Sigmoid colon (tissue), 7 donors: ENCODE results near the gene NFE2L3. TPM values are rescaled to one million over a fixed set of nuclear protein-coding genes. Genes with fewer than 3 reads are reported as not detected.
A peak's percentile ranks its signal among the peaks of the same experiment; 100 is the strongest.

Experiments used
- DNase-seq: peaks from one replicate; pipeline ENCODE4 v3.0.0-alpha.2; 2019
- H3K27ac ChIP-seq, 4 donors: fragments of 200-600 bp; sonication (generic); one replicate each; pipeline ENCODE4 v1.5.1; 2016 to 2019; ENCODE audit warnings: mild to moderate bottlenecking in 1 of 4
- H3K27me3 ChIP-seq, 3 donors: fragments of 200-600 bp; sonication (generic); one replicate each; pipeline ENCODE4 v1.5.1; 2019; ENCODE audit warnings: mild to moderate bottlenecking in 1 of 3
- H3K36me3 ChIP-seq, 4 donors: fragments of 200-600 bp; sonication (generic); one replicate each; pipeline ENCODE4 v1.5.1; 2016 to 2019
- H3K4me1 ChIP-seq, 4 donors: fragments of 200-600 bp; sonication (generic); one replicate each; pipeline ENCODE4 v1.5.1; 2017 to 2019
- H3K4me3 ChIP-seq, 4 donors: fragments of 200-600 bp; sonication (generic); one replicate each; pipeline ENCODE4 v1.5.1; 2017 to 2019; ENCODE audit warnings: mild to moderate bottlenecking in 2 of 4, moderate library complexity in 1 of 4
- H3K9me3 ChIP-seq, 4 donors: fragments of 200-600 bp in 3 of 4; sonication (generic) in 3 of 4; one replicate each; pipeline versions ENCODE4 v1.5.1 to v1.6.1; 2013 to 2019
- EP300 ChIP-seq, 4 donors: sonication (generic); formaldehyde crosslinking; IDR thresholded peaks; one replicate each; pipeline ENCODE4 v1.6.1; 2017; ENCODE audit warnings: antibody characterized with exemption in 4 of 4
- POLR2A ChIP-seq, 2 donors: fragments of 450-650 bp; IDR thresholded peaks; one replicate each; pipeline ENCODE4 v1.6.1; 2016; ENCODE audit warnings: antibody characterized with exemption in 2 of 2, mild to moderate bottlenecking in 2 of 2, moderate library complexity in 2 of 2
- POLR2AphosphoS5 ChIP-seq, 4 donors: sonication (generic); formaldehyde crosslinking; IDR thresholded peaks; one replicate each; pipeline ENCODE4 v1.6.1; 2017; ENCODE audit warnings: antibody characterized with exemption in 4 of 4
- WGBS, 2 donors: extraction: QIAGEN DNeasy Blood & Tissue Kit; methylation state at CpG; one replicate each; pipeline ENCODE4 v1.1.7; 2013; 5-methylcytosine and 5-hydroxymethylcytosine counted together
- intact Hi-C: fragments of 100-400 bp; cut with DNase I; formaldehyde crosslinking; loops from one replicate; pipeline ENCODE4 v1.15.1; 2023
- polyA plus RNA-seq, 3 donors: library from polyadenylated mRNA; stranded (reverse); fragments of 200-250 nt; gene quantifications; one replicate each; pipeline ENCODE4 v1.2.3, GENCODE V29; 2013
- total RNA-seq, 4 donors: library from RNA; depleted of rRNA; stranded (reverse); fragments of >200 nt; gene quantifications; one replicate each; pipeline ENCODE4 v1.1.0, GENCODE V29; 2016
- TF ChIP-seq, protein P1 (sequence below), 4 experiments: fragments of 450-650 bp in 3 of 4; fragments of 200-600 bp in 1 of 4; IDR thresholded peaks; one replicate each; pipeline ENCODE4 v1.5.1; 2016 to 2019; ENCODE audit warnings: antibody characterized with exemption in 4 of 4, mild to moderate bottlenecking in 3 of 4, moderate library complexity in 2 of 4
- donor health status: healthy with polysubstance abuse.
- donor health status: Bipolar disorder and iron deficiency.
- donor health status: healthy.

The NFE2L3 gene
- total and polyA plus RNA-seq, 7 donors = 0.55 to 15.0 (median 1.9) TPM

DNA sequence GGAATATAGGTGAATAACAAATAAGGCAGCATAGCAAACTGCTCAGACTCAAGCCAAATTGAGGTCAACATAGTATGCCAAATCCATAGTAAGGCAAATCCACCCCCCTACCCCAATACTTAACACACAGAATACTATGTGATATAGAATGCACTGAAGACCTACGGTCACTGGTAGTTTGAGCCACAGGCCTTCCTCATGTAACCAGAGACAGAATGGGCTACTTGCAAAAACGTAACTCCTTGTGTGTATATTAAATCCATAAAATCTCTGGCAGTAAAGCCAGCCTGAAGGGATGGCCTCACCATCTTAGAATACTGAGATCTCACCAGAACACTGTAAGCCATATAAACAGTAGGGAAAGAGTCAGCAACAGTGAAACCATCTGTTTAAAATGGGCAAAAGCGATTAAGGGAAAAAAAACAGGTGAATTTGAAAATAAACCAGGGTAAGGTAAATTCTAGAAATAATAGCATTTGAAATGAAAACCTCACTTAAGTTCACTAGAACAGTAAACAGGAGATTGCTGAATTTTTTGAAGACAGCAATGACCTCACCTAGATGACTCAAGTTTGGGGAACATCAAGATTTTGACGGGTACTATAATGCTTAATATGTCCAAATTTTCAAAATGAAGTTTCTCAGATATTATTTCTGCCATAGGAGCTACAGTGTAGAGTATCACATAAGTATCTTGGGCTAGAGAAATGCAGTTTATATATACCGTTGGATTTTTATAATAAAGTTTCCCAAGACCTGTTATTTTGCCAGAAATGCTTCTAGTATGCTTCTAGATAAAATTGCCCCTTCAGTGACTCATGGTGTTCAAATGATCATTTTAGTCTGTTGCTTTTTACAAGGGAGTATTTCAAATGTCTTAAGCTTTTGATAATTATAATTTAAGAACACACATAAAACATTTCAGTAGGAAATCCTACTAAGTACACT lies 34.6 kb downstream of the NFE2L3 start:
- 83% methylated on average over 5 of the region's 5 CpGs for WGBS, 2 donors
- TF ChIP-seq POLR2A (IDR thresholded peaks at IDR 0.05) = no peak
- TF ChIP-seq POLR2AphosphoS5 (IDR thresholded peaks at IDR 0.05) = peak in 2 of 4 donors; percentile 5 to 17
- TF ChIP-seq, protein P1, sequence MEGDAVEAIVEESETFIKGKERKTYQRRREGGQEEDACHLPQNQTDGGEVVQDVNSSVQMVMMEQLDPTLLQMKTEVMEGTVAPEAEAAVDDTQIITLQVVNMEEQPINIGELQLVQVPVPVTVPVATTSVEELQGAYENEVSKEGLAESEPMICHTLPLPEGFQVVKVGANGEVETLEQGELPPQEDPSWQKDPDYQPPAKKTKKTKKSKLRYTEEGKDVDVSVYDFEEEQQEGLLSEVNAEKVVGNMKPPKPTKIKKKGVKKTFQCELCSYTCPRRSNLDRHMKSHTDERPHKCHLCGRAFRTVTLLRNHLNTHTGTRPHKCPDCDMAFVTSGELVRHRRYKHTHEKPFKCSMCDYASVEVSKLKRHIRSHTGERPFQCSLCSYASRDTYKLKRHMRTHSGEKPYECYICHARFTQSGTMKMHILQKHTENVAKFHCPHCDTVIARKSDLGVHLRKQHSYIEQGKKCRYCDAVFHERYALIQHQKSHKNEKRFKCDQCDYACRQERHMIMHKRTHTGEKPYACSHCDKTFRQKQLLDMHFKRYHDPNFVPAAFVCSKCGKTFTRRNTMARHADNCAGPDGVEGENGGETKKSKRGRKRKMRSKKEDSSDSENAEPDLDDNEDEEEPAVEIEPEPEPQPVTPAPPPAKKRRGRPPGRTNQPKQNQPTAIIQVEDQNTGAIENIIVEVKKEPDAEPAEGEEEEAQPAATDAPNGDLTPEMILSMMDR (IDR thresholded peaks at IDR 0.05) = no peak
- no peak for TF ChIP-seq EP300 (IDR thresholded peaks at IDR 0.05)
- Histone ChIP-seq H3K27me3 (no peaks in the 10 kb centered on the region), H3K27ac (peak overlapping the region in 1 of 4 donors; percentile 14), H3K4me3 (no peak overlapping the region), H3K9me3 (no peaks in the 10 kb centered on the region), H3K36me3 (peaks cover 4 to 52% (median 33%) of the 10 kb centered on the region in 4 donors), H3K4me1 (peaks cover 0 to 13% (median 2%) of the 10 kb centered on the region in 4 donors)
- intact Hi-C loops = no loop called here
- no peak for DNase-seq

DNA sequence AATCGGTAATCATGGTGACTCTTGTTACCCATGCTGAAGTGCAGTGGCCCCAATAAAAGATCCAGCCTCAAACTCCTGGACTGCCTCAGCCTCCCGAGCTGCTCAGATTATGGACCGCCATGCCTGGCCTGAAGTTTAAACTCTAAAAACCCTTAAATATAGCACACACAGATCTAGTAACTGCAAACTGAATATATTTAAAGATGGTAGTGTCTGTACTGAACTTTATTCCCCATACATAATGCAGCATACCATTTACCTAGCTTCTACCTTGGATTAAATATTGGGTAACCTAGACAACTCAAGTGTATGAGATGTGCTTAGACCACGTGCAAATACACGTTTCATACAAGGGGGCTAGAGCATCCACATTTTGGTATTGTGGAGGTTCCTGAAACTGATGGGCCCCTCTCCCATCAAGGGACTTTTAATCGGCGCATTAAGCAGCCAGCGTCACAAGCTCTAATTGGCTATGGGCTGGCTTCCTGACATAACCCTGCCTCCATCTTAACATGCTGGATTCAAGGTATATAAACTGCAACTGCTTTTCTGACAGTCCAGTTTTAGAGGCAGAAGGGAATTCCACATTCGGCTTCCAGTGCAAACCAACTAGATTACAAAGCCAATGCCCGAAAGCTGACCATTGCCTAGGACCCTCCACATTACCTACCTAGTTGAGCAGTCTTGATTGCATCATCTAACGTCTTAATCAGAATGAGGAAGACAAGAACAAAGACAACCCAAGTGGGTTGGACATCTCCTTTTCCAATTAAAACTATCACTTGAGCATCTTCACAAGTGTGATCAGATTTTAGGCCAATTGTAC lies 35.6 kb downstream of the NFE2L3 start:
- no peaks in the 10 kb centered on the region for H3K27me3 ChIP-seq
- peaks cover 0 to 22% (median 12%) of the 10 kb centered on the region in 4 donors for H3K4me1 ChIP-seq
- TF ChIP-seq POLR2A (IDR thresholded peaks at IDR 0.05) = no peak
- peak in 2 of 4 donors; percentile 25 to 52 for TF ChIP-seq POLR2AphosphoS5 (IDR thresholded peaks at IDR 0.05)
- peaks cover 6 to 62% (median 39%) of the 10 kb centered on the region in 4 donors for H3K36me3 ChIP-seq
- 81% methylated on average over 11 of the region's 11 CpGs for WGBS, 2 donors
- no peak overlapping the region for H3K4me3 ChIP-seq
- DNase-seq = no peak
- peak overlapping the region in 1 of 4 donors; percentile 14 for H3K27ac ChIP-seq
- intact Hi-C loops = no loop called here
- no peaks in the 10 kb centered on the region for H3K9me3 ChIP-seq

DNA sequence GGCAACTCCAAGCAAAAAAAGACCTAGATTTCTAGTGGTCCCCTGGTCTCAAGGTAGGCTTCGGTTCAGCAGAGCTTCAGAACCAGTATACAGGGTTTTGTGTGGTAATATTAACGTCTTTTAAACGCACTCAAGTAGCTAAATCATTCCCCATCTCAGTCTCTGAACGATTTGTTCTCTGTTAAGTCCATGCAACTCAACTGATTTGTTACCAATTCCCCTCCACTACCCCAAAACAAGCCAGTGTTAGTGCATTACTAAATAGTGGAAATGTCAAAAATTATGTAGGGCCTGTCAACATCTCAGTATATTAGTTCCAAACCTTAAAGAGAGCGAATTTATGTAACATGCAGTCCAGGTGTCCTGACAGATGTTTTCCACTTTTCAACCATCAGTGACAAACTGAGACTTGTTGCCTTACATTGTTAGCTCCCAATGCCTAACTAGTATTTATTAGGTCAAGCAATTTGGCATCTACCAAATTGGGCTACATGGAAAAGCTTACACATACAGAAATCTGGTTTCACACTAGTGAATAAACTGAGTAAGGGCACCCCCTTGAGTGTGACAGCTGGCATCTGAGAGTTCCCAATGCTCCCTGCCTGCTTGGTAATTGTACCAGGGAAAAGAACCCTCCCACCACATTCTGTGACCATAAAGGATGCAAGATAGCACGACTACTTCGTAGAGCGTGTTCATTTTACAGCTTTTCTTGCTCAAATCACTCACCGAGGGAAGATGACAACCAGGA lies 36.4 kb downstream of the NFE2L3 start:
- intact Hi-C loops = no loop called here
- Histone ChIP-seq H3K4me1 (peaks cover 0 to 29% (median 19%) of the 10 kb centered on the region in 4 donors), H3K9me3 (no peaks in the 10 kb centered on the region), H3K36me3 (peaks cover 14 to 70% (median 47%) of the 10 kb centered on the region in 4 donors), H3K4me3 (no peak overlapping the region), H3K27ac (no peak overlapping the region), H3K27me3 (no peaks in the 10 kb centered on the region)
- no peak for TF ChIP-seq POLR2A (IDR thresholded peaks at IDR 0.05)
- TF ChIP-seq, protein P1 (IDR thresholded peaks at IDR 0.05) = no peak
- TF ChIP-seq POLR2AphosphoS5 (IDR thresholded peaks at IDR 0.05) = peak in 1 of 4 donors; percentile 28
- no peak for TF ChIP-seq EP300 (IDR thresholded peaks at IDR 0.05)
- 88 to 90% methylated on average over 9 of the region's 9 CpGs for WGBS, 2 donors
- DNase-seq = no peak

DNA sequence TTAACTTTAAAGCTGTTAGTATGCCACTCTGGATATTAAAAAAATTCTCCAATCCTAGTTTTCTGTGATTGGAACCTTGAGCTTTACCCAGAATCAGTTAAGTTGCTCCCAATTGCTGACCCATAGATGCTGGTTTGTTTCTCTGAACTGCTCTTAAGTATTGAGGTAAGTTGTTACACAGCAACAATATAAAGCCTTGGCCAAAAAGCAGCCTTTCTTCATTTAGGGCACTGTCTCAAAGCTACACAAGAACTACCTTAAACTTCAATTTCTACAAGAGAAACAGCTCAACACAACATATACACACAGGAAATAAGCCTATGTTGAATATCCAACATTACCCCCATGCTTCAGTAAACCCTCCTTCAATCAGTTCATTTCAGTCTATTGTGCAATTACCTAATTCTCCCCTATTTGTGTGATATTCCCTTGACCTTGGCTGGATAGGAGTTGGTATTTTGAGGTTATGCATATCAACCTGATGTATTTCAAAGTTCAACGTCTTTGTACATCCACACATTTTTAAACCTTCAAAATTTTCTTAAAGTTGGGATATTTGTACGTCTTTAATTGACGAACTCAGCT lies 37.1 kb downstream of the NFE2L3 start:
- peaks cover 21 to 76% (median 52%) of the 10 kb centered on the region in 4 donors for H3K36me3 ChIP-seq
- no peak for DNase-seq
- no peak overlapping the region for H3K27ac ChIP-seq
- TF ChIP-seq, protein P1 (IDR thresholded peaks at IDR 0.05) = no peak
- TF ChIP-seq POLR2AphosphoS5 (IDR thresholded peaks at IDR 0.05) = no peak
- no peak for TF ChIP-seq EP300 (IDR thresholded peaks at IDR 0.05)
- TF ChIP-seq POLR2A (IDR thresholded peaks at IDR 0.05) = no peak
- H3K9me3 ChIP-seq = no peaks in the 10 kb centered on the region
- intact Hi-C loops = no loop called here
- peaks cover 0 to 36% (median 26%) of the 10 kb centered on the region in 4 donors for H3K4me1 ChIP-seq
- no peaks in the 10 kb centered on the region for H3K27me3 ChIP-seq
- H3K4me3 ChIP-seq = no peak overlapping the region
- 90 to 94% methylated on average over 3 of the region's 3 CpGs for WGBS, 2 donors
